NB4 (cell line): Measurements from ENCODE around the gene PPFIA4.

Experiments used
- POLR2A ChIP-seq: IDR thresholded peaks from 2 replicates; pipeline ENCODE4 v1.6.1; 2011; ENCODE audit warnings: mild to moderate bottlenecking; ENCODE audit not compliant: insufficient read length; ENCODE audit errors: extremely low read depth
- TF ChIP-seq, protein P1 (sequence below): IDR thresholded peaks from one replicate; pipeline ENCODE4 v1.5.1; 2012; ENCODE audit warnings: low read depth, low read length
- TF ChIP-seq, protein P2 (sequence below): IDR thresholded peaks from 2 replicates; pipeline ENCODE4 v1.6.1; 2011; ENCODE audit warnings: low read depth, low read length

DNA sequence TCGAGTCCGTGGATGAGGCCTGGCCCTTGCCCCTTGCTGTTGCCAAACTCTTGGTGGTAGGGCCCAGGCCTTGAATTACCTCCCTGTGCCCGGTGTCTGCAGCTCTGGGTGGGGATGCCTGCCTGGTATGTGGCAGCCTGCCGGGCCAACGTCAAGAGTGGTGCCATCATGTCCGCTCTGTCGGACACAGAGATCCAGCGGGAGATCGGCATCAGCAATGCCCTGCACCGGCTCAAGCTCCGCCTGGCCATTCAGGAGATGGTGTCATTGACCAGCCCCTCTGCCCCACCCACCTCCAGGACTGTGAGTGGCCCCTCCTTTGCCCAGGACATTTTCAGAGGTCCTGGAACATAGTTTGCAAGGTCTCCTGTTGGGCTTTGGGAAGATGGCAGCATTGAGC lies 33.8 kb downstream of the PPFIA4 start:
- TF ChIP-seq POLR2A, result no peak
- TF ChIP-seq, protein P1, sequence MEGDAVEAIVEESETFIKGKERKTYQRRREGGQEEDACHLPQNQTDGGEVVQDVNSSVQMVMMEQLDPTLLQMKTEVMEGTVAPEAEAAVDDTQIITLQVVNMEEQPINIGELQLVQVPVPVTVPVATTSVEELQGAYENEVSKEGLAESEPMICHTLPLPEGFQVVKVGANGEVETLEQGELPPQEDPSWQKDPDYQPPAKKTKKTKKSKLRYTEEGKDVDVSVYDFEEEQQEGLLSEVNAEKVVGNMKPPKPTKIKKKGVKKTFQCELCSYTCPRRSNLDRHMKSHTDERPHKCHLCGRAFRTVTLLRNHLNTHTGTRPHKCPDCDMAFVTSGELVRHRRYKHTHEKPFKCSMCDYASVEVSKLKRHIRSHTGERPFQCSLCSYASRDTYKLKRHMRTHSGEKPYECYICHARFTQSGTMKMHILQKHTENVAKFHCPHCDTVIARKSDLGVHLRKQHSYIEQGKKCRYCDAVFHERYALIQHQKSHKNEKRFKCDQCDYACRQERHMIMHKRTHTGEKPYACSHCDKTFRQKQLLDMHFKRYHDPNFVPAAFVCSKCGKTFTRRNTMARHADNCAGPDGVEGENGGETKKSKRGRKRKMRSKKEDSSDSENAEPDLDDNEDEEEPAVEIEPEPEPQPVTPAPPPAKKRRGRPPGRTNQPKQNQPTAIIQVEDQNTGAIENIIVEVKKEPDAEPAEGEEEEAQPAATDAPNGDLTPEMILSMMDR, result no peak
- TF ChIP-seq, protein P2, sequence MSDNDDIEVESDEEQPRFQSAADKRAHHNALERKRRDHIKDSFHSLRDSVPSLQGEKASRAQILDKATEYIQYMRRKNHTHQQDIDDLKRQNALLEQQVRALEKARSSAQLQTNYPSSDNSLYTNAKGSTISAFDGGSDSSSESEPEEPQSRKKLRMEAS, result no peak
